ENCODE measurements around the gene C2orf81.

The C2orf81 gene

DNA sequence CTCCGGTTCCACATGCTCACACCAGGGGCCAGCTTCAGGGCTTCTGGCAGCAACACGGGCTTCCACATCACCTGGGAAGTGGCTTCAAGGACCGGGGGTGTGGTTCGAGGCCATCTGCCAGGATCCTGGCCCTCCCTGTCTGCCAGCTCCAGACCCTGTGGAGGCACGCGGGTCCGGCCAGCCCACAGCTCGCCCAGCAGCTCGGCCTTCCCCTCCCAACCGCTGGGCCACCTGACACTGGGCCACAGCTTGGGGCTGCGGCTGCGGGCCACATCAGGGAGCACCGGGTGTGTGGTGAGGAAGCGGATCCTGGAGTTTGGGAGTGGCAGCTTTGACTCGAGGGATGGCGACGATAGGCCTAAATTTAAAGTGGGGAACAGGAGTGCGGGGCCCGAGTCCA lies 7.0 kb downstream of the C2orf81 start:
- TF ChIP-seq CTCF (IDR thresholded peaks at IDR 0.05; ENCODE audit: low read depth, low read length): no peak
- H3K4me3 ChIP-seq (ENCODE audit: low read depth, low read length): no peak overlapping the region
- no peaks in the 10 kb centered on the region for H3K4me1 ChIP-seq
- H3K9me3 ChIP-seq: no peaks in the 10 kb centered on the region
- no peaks in the 10 kb centered on the region for H3K27me3 ChIP-seq
- H3K36me3 ChIP-seq: no peaks in the 10 kb centered on the region
- DNase-seq: no peak

- Histone ChIP-seq H3K9me3 (no peaks in the 10 kb centered on the region), H3K4me3 (ENCODE audit: low read depth, low read length) (no peak overlapping the region), H3K36me3 (no peaks in the 10 kb centered on the region), H3K27me3 (no peaks in the 10 kb centered on the region), H3K4me1 (no peaks in the 10 kb centered on the region)
- TF ChIP-seq CTCF (IDR thresholded peaks at IDR 0.05; ENCODE audit: low read depth, low read length): no peak
- no peak for DNase-seq
Observed at GRCh38 chr2:74413001-74413698, 8.3 kb downstream of the C2orf81 start.

DNA sequence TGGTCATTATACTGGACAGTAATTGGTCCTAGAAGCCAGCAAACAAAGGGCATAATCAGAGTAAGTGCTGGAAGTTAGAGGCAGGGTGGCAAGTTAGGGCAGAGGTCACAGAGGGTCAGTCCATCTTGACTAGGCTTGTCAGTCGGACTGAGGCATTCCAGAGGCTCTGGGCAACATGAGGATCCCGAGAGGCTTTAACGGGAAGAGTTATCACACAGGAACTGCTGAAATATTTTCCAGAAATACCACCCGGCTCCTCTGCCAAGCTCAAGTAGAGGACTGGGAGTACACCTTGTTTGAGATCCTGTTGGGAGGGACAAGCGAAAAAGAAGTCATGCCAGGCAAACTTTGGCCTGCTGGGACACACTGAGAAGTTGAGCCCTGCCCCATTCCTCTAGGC lies 13.7 kb downstream of the C2orf81 start:
- TF ChIP-seq CTCF (IDR thresholded peaks at IDR 0.05; ENCODE audit: low read depth, low read length): no peak
- no peaks in the 10 kb centered on the region for H3K9me3 ChIP-seq
- no peak overlapping the region for H3K4me3 ChIP-seq (ENCODE audit: low read depth, low read length)
- no peaks in the 10 kb centered on the region for H3K36me3 ChIP-seq
- no peaks in the 10 kb centered on the region for H3K27me3 ChIP-seq
- no peaks in the 10 kb centered on the region for H3K4me1 ChIP-seq
- DNase-seq: no peak

- no peaks in the 10 kb centered on the region for H3K9me3 ChIP-seq
- H3K4me3 ChIP-seq (ENCODE audit: low read depth, low read length): no peak overlapping the region
- H3K36me3 ChIP-seq: no peaks in the 10 kb centered on the region
- no peak for DNase-seq
- no peak for TF ChIP-seq CTCF (IDR thresholded peaks at IDR 0.05; ENCODE audit: low read depth, low read length)
- no peaks in the 10 kb centered on the region for H3K27me3 ChIP-seq
- H3K4me1 ChIP-seq: no peaks in the 10 kb centered on the region
Observed at GRCh38 chr2:74406035-74406434, 15.4 kb downstream of the C2orf81 start.

GRCh38 chr2:74401891-74402290 lies 19.5 kb downstream of the C2orf81 start:
- Histone ChIP-seq H3K27me3 (no peaks in the 10 kb centered on the region), H3K9me3 (no peaks in the 10 kb centered on the region), H3K36me3 (no peaks in the 10 kb centered on the region), H3K4me1 (no peaks in the 10 kb centered on the region), H3K4me3 (ENCODE audit: low read depth, low read length) (no peak overlapping the region)
- TF ChIP-seq CTCF (IDR thresholded peaks at IDR 0.05; ENCODE audit: low read depth, low read length): no peak
- DNase-seq: no peak

- peak; percentile 12 for DNase-seq
- H3K4me1 ChIP-seq: no peaks in the 10 kb centered on the region
- TF ChIP-seq CTCF (IDR thresholded peaks at IDR 0.05; ENCODE audit: low read depth, low read length): peak; percentile 53
Observed at GRCh38 chr2:74399785-74400184, 21.6 kb downstream of the C2orf81 start.

More at GRCh38 chr2:74399785-74400184, 21.6 kb downstream of the C2orf81 start:
- H3K4me3 ChIP-seq (ENCODE audit: low read depth, low read length): no peak overlapping the region
- H3K9me3 ChIP-seq: no peaks in the 10 kb centered on the region
- no peaks in the 10 kb centered on the region for H3K36me3 ChIP-seq
- H3K27me3 ChIP-seq: no peaks in the 10 kb centered on the region
